Fibroblast of villous mesenchyme (primary cell): Measurements from ENCODE around the gene MRPL36. TPM values are rescaled to one million over a fixed set of nuclear protein-coding genes. Genes with fewer than 3 reads are reported as not detected.

Source experiments
- DNase-seq: peaks from one replicate; pipeline ENCODE4 v3.0.0-alpha.2; 2010; ENCODE audit warnings: low read depth
- H3K4me3 ChIP-seq: 2 replicates; pipeline ENCODE4 v1.5.1; 2011; ENCODE audit warnings: low read depth, mild to moderate bottlenecking, low read length
- total RNA-seq: library from RNA; depleted of rRNA; stranded (reverse); fragments of >200 nt; gene quantifications from 2 replicates; pipeline ENCODE4 v1.2.3, GENCODE V29; 2012
- TF ChIP-seq, protein P1 (sequence below): IDR thresholded peaks from 2 replicates; pipeline ENCODE4 v1.5.1; 2012; ENCODE audit warnings: low read depth, mild to moderate bottlenecking, low read length; ENCODE audit not compliant: insufficient read depth

MRPL36 gene
- total RNA-seq, 1 donor = 49.7 TPM

DNA sequence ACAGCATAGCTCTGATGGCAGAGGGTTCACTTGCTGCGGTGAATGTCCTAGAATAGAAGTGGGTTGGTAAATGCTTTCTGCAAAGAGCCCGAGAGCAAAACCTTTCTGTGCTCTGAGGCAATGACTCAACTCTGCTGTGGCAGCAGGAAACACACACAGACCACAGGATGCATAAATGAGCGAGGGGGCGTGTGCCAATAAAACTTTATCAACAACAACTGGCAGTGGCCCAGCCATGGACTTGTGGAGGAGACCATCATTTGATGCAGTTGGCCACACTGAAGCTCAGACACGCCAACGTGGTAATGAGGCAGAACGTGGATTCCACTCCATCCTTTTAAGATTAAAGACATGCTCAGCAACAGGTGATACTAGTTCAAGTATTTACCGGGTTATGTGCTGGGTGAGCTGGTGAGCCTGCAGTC lies 6.8 kb downstream of the MRPL36 start:
- H3K4me3 ChIP-seq = no peak overlapping the region
- peak; percentile 91 for DNase-seq
- TF ChIP-seq, protein P1, sequence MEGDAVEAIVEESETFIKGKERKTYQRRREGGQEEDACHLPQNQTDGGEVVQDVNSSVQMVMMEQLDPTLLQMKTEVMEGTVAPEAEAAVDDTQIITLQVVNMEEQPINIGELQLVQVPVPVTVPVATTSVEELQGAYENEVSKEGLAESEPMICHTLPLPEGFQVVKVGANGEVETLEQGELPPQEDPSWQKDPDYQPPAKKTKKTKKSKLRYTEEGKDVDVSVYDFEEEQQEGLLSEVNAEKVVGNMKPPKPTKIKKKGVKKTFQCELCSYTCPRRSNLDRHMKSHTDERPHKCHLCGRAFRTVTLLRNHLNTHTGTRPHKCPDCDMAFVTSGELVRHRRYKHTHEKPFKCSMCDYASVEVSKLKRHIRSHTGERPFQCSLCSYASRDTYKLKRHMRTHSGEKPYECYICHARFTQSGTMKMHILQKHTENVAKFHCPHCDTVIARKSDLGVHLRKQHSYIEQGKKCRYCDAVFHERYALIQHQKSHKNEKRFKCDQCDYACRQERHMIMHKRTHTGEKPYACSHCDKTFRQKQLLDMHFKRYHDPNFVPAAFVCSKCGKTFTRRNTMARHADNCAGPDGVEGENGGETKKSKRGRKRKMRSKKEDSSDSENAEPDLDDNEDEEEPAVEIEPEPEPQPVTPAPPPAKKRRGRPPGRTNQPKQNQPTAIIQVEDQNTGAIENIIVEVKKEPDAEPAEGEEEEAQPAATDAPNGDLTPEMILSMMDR = no peak

DNA sequence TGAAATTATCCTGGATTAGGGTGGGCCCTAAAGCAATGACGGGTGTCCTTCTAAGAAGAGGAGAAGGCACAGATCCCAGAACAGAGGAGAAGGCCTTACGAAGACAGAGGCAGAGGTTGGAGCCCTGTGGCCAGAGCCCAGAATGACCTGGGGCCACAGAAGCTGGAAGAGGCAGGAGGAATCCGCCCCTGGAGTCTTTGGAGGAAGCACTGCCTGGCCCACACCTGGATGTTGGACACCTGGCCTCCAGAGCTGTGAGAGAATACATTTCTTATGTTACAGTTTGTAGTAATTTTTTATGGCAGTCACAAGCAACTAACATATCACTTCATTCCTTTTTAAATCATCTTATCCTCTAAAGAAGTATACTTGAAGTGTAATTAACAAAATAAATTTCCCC lies 8.5 kb downstream of the MRPL36 start:
- H3K4me3 ChIP-seq = no peak overlapping the region
- no peak for DNase-seq
- TF ChIP-seq, protein P1 = no peak

DNA sequence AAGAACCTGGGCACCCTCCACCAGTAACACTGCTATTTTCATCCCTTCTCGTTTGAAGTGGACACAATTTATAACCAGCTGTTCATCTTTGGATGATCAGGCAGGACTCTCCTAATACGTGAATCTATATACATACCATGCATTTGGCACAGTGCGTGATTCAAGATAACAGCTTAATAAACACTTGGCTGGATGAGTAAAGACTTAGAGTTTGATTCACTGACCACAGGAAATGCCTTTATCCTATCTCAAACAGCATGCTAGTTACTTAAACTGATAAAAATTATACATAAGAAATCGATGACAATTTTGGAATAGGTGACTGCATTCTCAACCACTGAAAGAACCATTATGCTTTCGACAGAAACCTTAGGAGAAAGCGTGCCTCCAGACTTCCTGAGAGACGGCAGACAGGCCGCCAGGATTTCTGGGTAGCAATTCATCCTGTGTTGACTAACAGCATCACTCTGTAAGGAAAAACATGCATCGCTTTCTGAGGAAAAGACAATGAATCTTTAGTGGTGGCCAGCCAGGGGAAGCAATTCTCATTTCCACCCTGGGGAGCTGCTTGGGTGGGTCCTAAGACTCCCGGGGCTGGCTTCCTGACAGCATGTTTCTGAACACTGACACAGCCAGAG lies 9.7 kb downstream of the MRPL36 start:
- DNase-seq = peak; percentile 87
- TF ChIP-seq, protein P1 = no peak
- H3K4me3 ChIP-seq = peak overlapping the region; percentile 42

DNA sequence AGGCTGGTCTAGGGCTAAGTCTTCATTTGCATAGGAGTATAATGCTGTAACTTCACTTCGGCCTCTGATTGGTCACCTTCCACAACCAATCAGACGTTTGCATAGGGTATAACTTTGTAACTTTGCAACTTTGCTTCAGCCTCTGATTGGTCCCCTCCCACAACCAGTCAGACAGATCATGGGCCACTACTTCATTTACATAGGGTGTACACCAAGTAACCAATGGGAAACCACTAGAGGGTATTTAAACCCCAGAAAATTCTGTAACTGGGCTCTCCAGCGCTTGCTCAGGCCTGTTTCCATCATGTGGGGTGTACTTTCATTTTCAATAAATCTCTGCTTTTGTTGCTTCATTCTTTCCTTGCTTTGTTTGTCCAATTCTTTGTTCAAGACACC lies 10.2 kb downstream of the MRPL36 start:
- peak overlapping the region; percentile 42 for H3K4me3 ChIP-seq
- peak; percentile 71 for DNase-seq

DNA sequence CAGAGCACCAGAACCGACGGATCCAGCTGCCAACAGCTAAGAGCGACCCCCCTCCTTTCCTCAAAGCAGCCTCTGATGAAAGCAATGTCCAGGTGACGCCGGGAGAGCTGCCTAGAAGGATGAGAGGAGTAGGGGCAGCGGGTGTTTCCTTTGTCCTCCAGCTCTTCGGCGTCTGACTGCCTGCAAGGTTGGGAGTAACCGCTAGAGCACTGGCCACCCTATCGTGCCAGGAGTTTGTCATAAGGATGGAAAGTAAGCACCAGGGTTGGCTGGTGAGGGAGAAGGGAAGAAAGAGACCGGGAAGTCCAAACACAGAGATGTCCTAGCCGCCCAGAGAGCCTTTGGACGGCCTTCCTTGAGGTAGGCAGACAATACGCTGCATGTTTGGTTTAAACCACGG lies 10.8 kb downstream of the MRPL36 start:
- DNase-seq = no peak
- TF ChIP-seq, protein P1 = no peak
- H3K4me3 ChIP-seq = no peak overlapping the region

DNA sequence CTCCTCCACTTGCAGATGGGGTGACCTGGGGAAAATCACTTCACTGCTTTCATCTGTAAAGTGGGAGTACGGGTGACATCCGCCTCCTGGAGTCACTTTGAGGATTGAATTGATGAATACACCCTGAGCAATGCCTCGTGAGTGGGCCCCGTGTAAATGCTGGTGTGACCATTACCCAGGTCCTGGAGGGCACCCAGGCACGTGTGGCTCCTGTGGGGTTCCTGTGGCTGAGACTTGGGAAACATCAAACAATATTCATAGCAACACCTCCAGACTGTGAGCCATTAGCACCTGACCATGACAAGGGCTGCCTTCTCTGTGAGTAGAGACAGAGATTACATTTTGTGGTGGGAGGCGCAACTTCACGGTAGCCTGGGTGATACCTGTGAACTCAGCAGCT lies 11.4 kb downstream of the MRPL36 start:
- DNase-seq = no peak
- TF ChIP-seq, protein P1 = no peak
- H3K4me3 ChIP-seq = no peak overlapping the region

DNA sequence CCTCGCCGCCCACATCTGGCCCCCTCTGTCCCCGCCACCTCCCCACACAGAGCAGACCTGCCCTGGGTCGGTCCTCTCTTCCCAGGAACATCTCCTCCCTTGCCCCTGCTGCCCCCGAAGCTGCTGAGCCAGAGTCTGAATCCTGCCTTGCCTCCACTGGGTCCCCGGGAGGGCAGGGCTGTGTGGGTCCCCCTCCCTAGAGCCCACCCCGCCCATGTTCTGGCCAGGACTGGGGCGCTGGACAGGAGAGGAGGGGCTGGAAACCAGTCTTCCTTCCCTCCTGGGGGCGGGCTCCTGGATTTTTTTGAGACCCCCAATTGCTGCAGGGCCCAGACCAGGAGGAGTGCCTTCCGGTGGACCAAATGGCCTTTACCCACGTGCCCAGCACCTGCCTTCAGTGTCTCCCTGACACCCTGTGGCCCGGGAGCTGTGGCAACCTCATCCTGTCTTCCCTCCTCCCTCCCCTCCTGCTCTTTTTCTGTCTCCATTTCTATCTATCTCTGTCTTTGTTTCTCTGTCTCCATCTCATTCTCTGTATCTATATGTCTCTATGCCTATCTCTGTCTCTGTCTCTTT lies 12.1 kb downstream of the MRPL36 start:
- no peak for DNase-seq
- H3K4me3 ChIP-seq = no peak overlapping the region
- TF ChIP-seq, protein P1 = no peak
